RWPE2 (cell line): ENCODE data around the gene HOXB5.

Experiments
- ATAC-seq: fragments of 200-7000 bp; cut with Tn5 transposase; 3 replicates; pipeline ENCODE4 v1.9.1; 2021; ENCODE audit warnings: low read depth
- DNase-seq: peaks from one replicate; pipeline ENCODE4 v3.0.0-alpha.2; 2020; ENCODE audit warnings: low spot score
- H3K27ac ChIP-seq: fragments of 450-650 bp; 2 replicates; pipeline ENCODE4 v1.5.1; 2017; ENCODE audit warnings: mild to moderate bottlenecking; ENCODE audit not compliant: poor library complexity, severe bottlenecking
- H3K27me3 ChIP-seq: fragments of 250-450 bp; sonication (Bioruptor Pico); 2 replicates; pipeline ENCODE4 v1.5.1; 2021; ENCODE audit warnings: mild to moderate bottlenecking, moderate library complexity; ENCODE audit not compliant: insufficient read depth, poor library complexity, severe bottlenecking
- H3K36me3 ChIP-seq: fragments of 250-450 bp; sonication (Bioruptor Pico); 2 replicates; pipeline ENCODE4 v1.5.1; 2020; ENCODE audit warnings: low read depth, mild to moderate bottlenecking, moderate library complexity
- H3K4me1 ChIP-seq: fragments of 250-450 bp; sonication (Bioruptor Pico); 2 replicates; pipeline ENCODE4 v1.5.1; 2021; ENCODE audit warnings: mild to moderate bottlenecking, moderate library complexity; ENCODE audit not compliant: insufficient read depth, poor library complexity, severe bottlenecking
- H3K4me3 ChIP-seq: fragments of 250-450 bp; sonication (Bioruptor Pico); 2 replicates; pipeline ENCODE4 v1.5.1; 2021; ENCODE audit warnings: mild to moderate bottlenecking, moderate library complexity; ENCODE audit not compliant: severe bottlenecking
- H3K9me3 ChIP-seq: fragments of 250-450 bp; sonication (Bioruptor Pico); 2 replicates; pipeline ENCODE4 v1.5.1; 2021; ENCODE audit warnings: mild to moderate bottlenecking, moderate library complexity; ENCODE audit not compliant: severe bottlenecking
- CTCF ChIP-seq: fragments of 450-650 bp; IDR thresholded peaks from one replicate; pipeline ENCODE4 v1.5.1; 2017; ENCODE audit warnings: mild to moderate bottlenecking, moderate library complexity; ENCODE audit not compliant: poor library complexity, severe bottlenecking

The HOXB5 gene

GRCh38 chr17:48605409-48605919 lies 11.9 kb upstream of the HOXB5 start:
- TF ChIP-seq CTCF: no peak
- no peak for ATAC-seq
- Histone ChIP-seq H3K27me3 (no peaks in the 10 kb centered on the region), H3K4me3 (no peak overlapping the region), H3K4me1 (peaks cover 18% of the 10 kb centered on the region), H3K9me3 (no peaks in the 10 kb centered on the region), H3K27ac (peak overlapping the region; percentile 86), H3K36me3 (no peaks in the 10 kb centered on the region)
- DNase-seq: no peak

- H3K4me1 ChIP-seq: peaks cover 16% of the 10 kb centered on the region
- no peaks in the 10 kb centered on the region for H3K27me3 ChIP-seq
- peak within 1 kb of the TSS; percentile 86 for H3K27ac ChIP-seq
- H3K9me3 ChIP-seq: no peaks in the 10 kb centered on the region
- H3K4me3 ChIP-seq: peak within 1 kb of the TSS; percentile 52
- ATAC-seq (peak; percentile 34; the same call in 2 of the 3 replicates), DNase-seq (no peak)
- TF ChIP-seq CTCF: no peak
- H3K36me3 ChIP-seq: no peaks in the 10 kb centered on the region
Observed at GRCh38 chr17:48604770-48605329, 11.3 kb upstream of the HOXB5 start, which contains the start of gene HOXB6. HOXB6 (minus strand) TSS chr17:48604986; CDS start chr17:48598150, 6,836 bp downstream.

GRCh38 chr17:48603959-48604769 lies 10.6 kb upstream of the HOXB5 start:
- DNase-seq (no peak), ATAC-seq (peak; percentile 72)
- Histone ChIP-seq H3K27ac (peak overlapping the region; percentile 86), H3K36me3 (no peaks in the 10 kb centered on the region), H3K4me1 (peaks cover 13% of the 10 kb centered on the region), H3K9me3 (no peaks in the 10 kb centered on the region), H3K27me3 (no peaks in the 10 kb centered on the region), H3K4me3 (peak overlapping the region; percentile 52)
- peak; percentile 18 for TF ChIP-seq CTCF

GRCh38 chr17:48601539-48602425 lies 8.2 kb upstream of the HOXB5 start:
- ATAC-seq (no peak), DNase-seq (peak; percentile 40)
- Histone ChIP-seq H3K27ac (no peak overlapping the region), H3K36me3 (no peaks in the 10 kb centered on the region), H3K9me3 (no peaks in the 10 kb centered on the region), H3K27me3 (no peaks in the 10 kb centered on the region), H3K4me1 (peaks cover 13% of the 10 kb centered on the region), H3K4me3 (peak overlapping the region; percentile 52)
- TF ChIP-seq CTCF: no peak
